Measurements from ENCODE around the gene DHX16. TPM values are rescaled to one million over a fixed set of nuclear protein-coding genes. Genes with fewer than 3 reads are reported as not detected.

The DHX16 gene
- total and polyA plus RNA-seq, 2 of the 8 experiments (the other 6 are each of a cell fraction or from before 2014, with no cell fraction given): 27.4 to 44.4 TPM

GRCh38 chr6:30646450-30647241, 26.2 kb downstream of the DHX16 start, which contains the start of gene C6orf136:
TSS of gene C6orf136 (plus strand) at chr6:30647133. CDS start at chr6:30647232, 99 bp downstream.
- Histone ChIP-seq H4K91ac (replicated peaks; ENCODE audit: insufficient read length, low read length) (peak within 1 kb of the TSS; percentile 99), H4K20me1 (replicated peaks in 1 of 2; ENCODE audit: control insufficient read depth in 1 of 2, insufficient read depth in 2 of 2, low read length in 2 of 2) (peaks cover 0 to 2% of the 10 kb centered on the region in 2 experiments), H3K9ac (replicated peaks in 1 of 4; ENCODE audit: extremely low read depth in 1 of 4, low read depth in 3 of 4, low read length in 3 of 4) (peak within 1 kb of the TSS; percentile 51 to 79 (median 70)), H3K4me3 (ENCODE audit: extremely low read depth in 1 of 4, insufficient read depth in 2 of 4, low read depth in 3 of 4, low read length in 4 of 4) (peak within 1 kb of the TSS; percentile 74 to 91 (median 85)), H3K23me2 (ENCODE audit: low read depth, low read length) (peaks cover 5% of the 10 kb centered on the region; the same call in 1 of the 2 replicates), H3K4me2 (ENCODE audit: insufficient read depth in 1 of 2, low read depth in 2 of 2, low read length in 2 of 2) (peak within 1 kb of the TSS; percentile 76 to 86), H2BK120ac (replicated peaks; ENCODE audit: low read depth, low read length) (no peak within 1 kb of the TSS), H3K56ac (replicated peaks; ENCODE audit: insufficient read length, low read depth, low read length) (peak within 1 kb of the TSS; percentile 93), H2AFZ (ENCODE audit: low read length) (0 out of 2 replicates have a peak within 1 kb of the TSS, but pooled peaks have one; percentile 2), H3K79me1 (ENCODE audit: low read depth, low read length) (peaks cover 8% of the 10 kb centered on the region), H3K18ac (ENCODE audit: extremely low read depth, low read length) (peak within 1 kb of the TSS; percentile 98), H3K36me3 (ENCODE audit: control insufficient read depth in 2 of 4, insufficient read depth in 4 of 4, low read length in 3 of 4) (peaks cover 4 to 13% (median 6%) of the 10 kb centered on the region in 4 experiments; a peak in 5 of 8 replicates), H3K4me1 (replicated peaks in 1 of 4; ENCODE audit: control insufficient read depth in 3 of 4, insufficient read depth in 4 of 4, low read length in 3 of 4) (peaks cover 0 to 6% (median 4%) of the 10 kb centered on the region in 4 experiments; a peak in 5 of 7 replicates), H4K8ac (ENCODE audit: extremely low read depth, insufficient read depth, low read length) (peak within 1 kb of the TSS; percentile 96), H3K9me3 (ENCODE audit: insufficient read depth in 2 of 2, low read depth in 1 of 2, low read length in 1 of 2) (no peaks in the 10 kb centered on the region), H2BK20ac (ENCODE audit: low read length) (no peak within 1 kb of the TSS), H3K23ac (ENCODE audit: insufficient read length) (no peak within 1 kb of the TSS), H3K79me2 (ENCODE audit: control insufficient read depth in 1 of 2, insufficient read depth in 2 of 2, low read length in 2 of 2) (peaks cover 3 to 20% of the 10 kb centered on the region in 2 experiments; a peak in 3 of 4 replicates), H4K5ac (ENCODE audit: insufficient read length, low read depth, low read length) (peak within 1 kb of the TSS; percentile 100), H2BK15ac (ENCODE audit: low read length) (peak within 1 kb of the TSS; percentile 97; the same call in 1 of the 2 replicates), H3K27ac (ENCODE audit: low read depth, low read length) (peak within 1 kb of the TSS; percentile 66), H3K14ac (ENCODE audit: insufficient read length) (no peak within 1 kb of the TSS), H2AK5ac (ENCODE audit: low read depth, low read length) (no peak within 1 kb of the TSS), H2BK5ac (ENCODE audit: low read depth, low read length) (peak within 1 kb of the TSS; percentile 96), H3K27me3 (replicated peaks in 1 of 4; ENCODE audit: control insufficient read depth in 3 of 4, extremely low read depth in 1 of 4, insufficient read depth in 3 of 4, low read length in 3 of 4) (no peaks in the 10 kb centered on the region), H2BK12ac (ENCODE audit: low read depth, low read length) (no peak within 1 kb of the TSS), H3K4ac (replicated peaks; ENCODE audit: insufficient read length, low read depth, low read length) (peak within 1 kb of the TSS; percentile 84)
- WGBS, 2 experiments (ENCODE audit: extremely low coverage in 1 of 2, insufficient coverage in 1 of 2, insufficient read length in 1 of 2, insufficient replicate concordance in 2 of 2, low coverage in 1 of 2, low lambda C conversion rate in 2 of 2, missing lambda C conversion rate in 1 of 2): 31% methylated on average over 16 of the region's 37 CpGs; no CpG with 5 or more reads in 1 of the 2 experiments
- POLR2A ChIA-PET (ENCODE audit: partially characterized antibody): interaction anchor here (0.7 to 3.3 kb wide), 20 partner anchors 9 to 261 kb away, joined by 3 to 23 read pairs (median 4); partner anchors contain the start of genes ABCF1, GTF2H4, MDC1 and MRPS18B
- CTCF ChIA-PET (ENCODE audit: partially characterized antibody): interaction anchor here (1.3 to 1.4 kb wide), 2 partner anchors 26 to 48 kb away, joined by 3 to 4 read pairs; partner anchors contain the start of gene DHX16
- FAIRE-seq: no peak
- TF ChIP-seq SP4 (IDR thresholded peaks at IDR 0.05; ENCODE audit: low read length) (no peak; the same call in 1 of the 2 replicates), NRF1 (IDR thresholded peaks at IDR 0.05; ENCODE audit: low read depth, low read length) (peak; percentile 97), TAF7 (optimal IDR thresholded peaks at IDR 0.05; ENCODE audit: borderline replicate concordance, low read depth, low read length) (peak; percentile 39), POLR2A (IDR thresholded peaks at IDR 0.05; ENCODE audit: control extremely low read depth in 1 of 2, low read depth in 2 of 2, low read length in 2 of 2) (no peak), CEBPB (IDR thresholded peaks at IDR 0.05; ENCODE audit: low read depth, low read length) (peak; percentile 72; the same call in 1 of the 2 replicates), SIN3A (conservative IDR thresholded peaks at IDR 0.05 in 1 of 2, IDR thresholded peaks at IDR 0.05 in 1 of 2; ENCODE audit: low read depth in 1 of 2, low read length in 2 of 2) (peak in 1 of 2 experiments; percentile 77; a peak in 3 of 4 replicates)
- TF ChIP-seq, protein P1, sequence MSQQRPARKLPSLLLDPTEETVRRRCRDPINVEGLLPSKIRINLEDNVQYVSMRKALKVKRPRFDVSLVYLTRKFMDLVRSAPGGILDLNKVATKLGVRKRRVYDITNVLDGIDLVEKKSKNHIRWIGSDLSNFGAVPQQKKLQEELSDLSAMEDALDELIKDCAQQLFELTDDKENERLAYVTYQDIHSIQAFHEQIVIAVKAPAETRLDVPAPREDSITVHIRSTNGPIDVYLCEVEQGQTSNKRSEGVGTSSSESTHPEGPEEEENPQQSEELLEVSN (IDR thresholded peaks at IDR 0.05): 0 out of 2 replicates have a peak, but pooled peaks have one; percentile 8
- peak; percentile 75 to 87 for DNase-seq (ENCODE audit: low read depth in 1 of 2, low spot score in 2 of 2)

Measured in H1 (cell line).